ENCODE results near the gene SND1. TPM values are rescaled to one million over a fixed set of nuclear protein-coding genes. Genes with fewer than 3 reads are reported as not detected.

Gene SND1
- total and polyA plus RNA-seq, 2 donors (not counting 1 experiment from before 2014, with no cell fraction given) = 44.4 to 165 TPM

DNA sequence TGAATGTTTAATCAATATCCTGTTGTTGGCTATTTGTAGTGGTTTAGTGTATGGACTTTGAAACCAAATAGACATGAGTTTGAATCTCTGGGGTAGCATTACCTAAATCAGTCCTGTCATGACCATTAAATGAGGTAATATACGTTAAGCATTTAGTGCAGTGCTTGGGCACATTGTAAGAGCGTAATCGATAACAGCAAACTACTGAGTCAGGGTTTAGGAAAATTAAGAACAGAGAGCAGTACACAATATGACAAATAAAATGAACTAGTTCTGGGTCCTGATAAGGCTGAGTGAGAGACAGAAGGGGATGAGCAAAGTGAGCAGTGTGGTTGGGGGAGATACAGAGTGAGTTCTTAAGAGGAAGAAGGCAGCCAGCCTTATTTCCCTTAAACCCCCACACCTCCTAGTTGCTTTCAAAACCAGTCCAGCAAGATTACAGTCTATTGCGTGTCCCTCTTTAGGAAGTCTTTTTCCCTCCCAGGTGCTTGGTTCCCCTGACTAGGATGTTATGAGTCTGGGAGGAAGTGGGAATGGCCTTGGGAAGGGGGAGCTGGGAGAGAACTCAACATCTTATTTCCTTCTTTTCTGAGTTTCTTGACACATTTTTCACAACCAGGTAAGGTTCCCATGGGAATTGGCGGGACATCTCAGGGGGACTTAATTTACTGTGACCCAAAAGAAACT lies 171.0 kb downstream of the SND1 start:
- Histone ChIP-seq H3K27me3 (replicated peaks in 1 of 4; ENCODE audit: control extremely low read depth in 1 of 4, control insufficient read depth in 3 of 4, insufficient read depth in 4 of 4, low read length in 3 of 4) (no peaks in the 10 kb centered on the region), H4K20me1 (ENCODE audit: control insufficient read depth, insufficient read depth, low read length, poor library complexity, severe bottlenecking) (peaks cover 9% of the 10 kb centered on the region), H3K9me3 (ENCODE audit: control extremely low read depth in 1 of 3, control insufficient read depth in 2 of 3, insufficient read depth in 1 of 3, low read length in 2 of 3) (no peaks in the 10 kb centered on the region), H3K27ac (ENCODE audit: low read length in 2 of 2) (peak overlapping the region in 1 of 2 donors; percentile 29), H3K4me1 (ENCODE audit: control insufficient read depth in 2 of 2, insufficient read depth in 2 of 2, low read length in 2 of 2) (peaks cover 22 to 31% of the 10 kb centered on the region in 2 donors), H3K4me2 (replicated peaks; ENCODE audit: low read depth, low read length, poor library complexity, severe bottlenecking) (peak overlapping the region; percentile 52), H3K79me2 (ENCODE audit: control insufficient read depth, insufficient read depth, low read length) (peaks cover 16% of the 10 kb centered on the region), H3K9ac (ENCODE audit: low read length) (peak overlapping the region; percentile 24), H3K4me3 (ENCODE audit: control extremely low read depth in 1 of 5, extremely low read depth in 1 of 5, insufficient read depth in 1 of 5, low read depth in 2 of 5, low read length in 4 of 5) (peak overlapping the region in 1 of 5 experiments; percentile 35), H3K36me3 (replicated peaks in 1 of 2; ENCODE audit: control extremely low read depth in 1 of 2, control insufficient read depth in 1 of 2, extremely low read depth in 1 of 2, insufficient read depth in 2 of 2, low read length in 1 of 2) (no peaks in the 10 kb centered on the region), H2AFZ (ENCODE audit: insufficient read depth, low read depth, low read length, poor library complexity, severe bottlenecking) (no peak overlapping the region)
- Mint-ChIP-seq H3K4me1 (peaks cover 40% of the 10 kb centered on the region), H3K9me3 (ENCODE audit: insufficient read depth) (no peaks in the 10 kb centered on the region), H3K27ac (peak overlapping the region; percentile 2), H3K4me3 (peak overlapping the region; percentile 1), H3K27me3 (no peaks in the 10 kb centered on the region)
- TF ChIP-seq EZH2 (IDR thresholded peaks at IDR 0.05; ENCODE audit: borderline replicate concordance, insufficient read depth, low read depth, low read length, poor library complexity, severe bottlenecking) = no peak
- TF ChIP-seq, protein P1, sequence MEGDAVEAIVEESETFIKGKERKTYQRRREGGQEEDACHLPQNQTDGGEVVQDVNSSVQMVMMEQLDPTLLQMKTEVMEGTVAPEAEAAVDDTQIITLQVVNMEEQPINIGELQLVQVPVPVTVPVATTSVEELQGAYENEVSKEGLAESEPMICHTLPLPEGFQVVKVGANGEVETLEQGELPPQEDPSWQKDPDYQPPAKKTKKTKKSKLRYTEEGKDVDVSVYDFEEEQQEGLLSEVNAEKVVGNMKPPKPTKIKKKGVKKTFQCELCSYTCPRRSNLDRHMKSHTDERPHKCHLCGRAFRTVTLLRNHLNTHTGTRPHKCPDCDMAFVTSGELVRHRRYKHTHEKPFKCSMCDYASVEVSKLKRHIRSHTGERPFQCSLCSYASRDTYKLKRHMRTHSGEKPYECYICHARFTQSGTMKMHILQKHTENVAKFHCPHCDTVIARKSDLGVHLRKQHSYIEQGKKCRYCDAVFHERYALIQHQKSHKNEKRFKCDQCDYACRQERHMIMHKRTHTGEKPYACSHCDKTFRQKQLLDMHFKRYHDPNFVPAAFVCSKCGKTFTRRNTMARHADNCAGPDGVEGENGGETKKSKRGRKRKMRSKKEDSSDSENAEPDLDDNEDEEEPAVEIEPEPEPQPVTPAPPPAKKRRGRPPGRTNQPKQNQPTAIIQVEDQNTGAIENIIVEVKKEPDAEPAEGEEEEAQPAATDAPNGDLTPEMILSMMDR (IDR thresholded peaks at IDR 0.05) = no peak
- ChIA-PET POLR2A (no interaction called here), CTCF (interaction anchor here (0.7 kb wide), 2 partner anchors 49 to 307 kb away, joined by 3 to 4 read pairs; no protein-coding TSS in a partner anchor)
- intact Hi-C loops (cut with micrococcal nuclease) = no loop called here
- peak; percentile 42 for DNase-seq
- ATAC-seq (ENCODE audit: low read depth) = peak; percentile 57
- WGBS (ENCODE audit: insufficient coverage) = 100% methylated on average over 1 of the region's 5 CpGs

DNA sequence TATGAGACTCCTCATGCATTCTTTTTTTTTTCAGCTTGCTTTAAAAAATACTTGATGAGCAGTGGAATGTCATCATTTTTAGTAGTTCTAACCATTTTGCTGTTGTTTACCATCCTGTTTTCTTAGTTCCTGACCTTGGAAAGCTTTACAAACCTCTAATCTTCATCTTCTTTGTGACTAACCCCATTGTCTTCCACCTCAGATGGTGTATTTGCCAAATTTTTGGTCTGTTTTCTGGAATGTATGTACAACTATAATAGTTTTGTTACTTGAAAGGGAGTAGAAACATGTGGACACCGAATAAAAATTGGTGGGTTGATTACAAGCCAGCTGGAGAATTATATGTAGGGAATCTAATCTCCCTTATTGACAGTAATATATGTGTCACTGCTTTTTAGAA lies 172.7 kb downstream of the SND1 start:
- CTCF ChIA-PET = interaction anchor here (0.7 kb wide), 2 partner anchors 21 to 61 kb away, joined by 3 to 4 read pairs; no protein-coding TSS in a partner anchor
- Histone ChIP-seq H3K4me2 (replicated peaks; ENCODE audit: low read depth, low read length, poor library complexity, severe bottlenecking) (no peak overlapping the region), H3K27me3 (replicated peaks in 1 of 4; ENCODE audit: control extremely low read depth in 1 of 4, control insufficient read depth in 3 of 4, insufficient read depth in 4 of 4, low read length in 3 of 4) (no peaks in the 10 kb centered on the region), H3K27ac (ENCODE audit: low read length in 2 of 2) (no peak overlapping the region), H2AFZ (ENCODE audit: insufficient read depth, low read depth, low read length, poor library complexity, severe bottlenecking) (no peak overlapping the region), H3K36me3 (replicated peaks in 1 of 2; ENCODE audit: control extremely low read depth in 1 of 2, control insufficient read depth in 1 of 2, extremely low read depth in 1 of 2, insufficient read depth in 2 of 2, low read length in 1 of 2) (no peaks in the 10 kb centered on the region), H4K20me1 (ENCODE audit: control insufficient read depth, insufficient read depth, low read length, poor library complexity, severe bottlenecking) (peaks cover 5% of the 10 kb centered on the region), H3K4me1 (ENCODE audit: control insufficient read depth in 2 of 2, insufficient read depth in 2 of 2, low read length in 2 of 2) (peaks cover 27 to 37% of the 10 kb centered on the region in 2 donors), H3K9ac (ENCODE audit: low read length) (no peak overlapping the region), H3K4me3 (ENCODE audit: control extremely low read depth in 1 of 5, extremely low read depth in 1 of 5, insufficient read depth in 1 of 5, low read depth in 2 of 5, low read length in 4 of 5) (no peak overlapping the region), H3K79me2 (ENCODE audit: control insufficient read depth, insufficient read depth, low read length) (peaks cover 13% of the 10 kb centered on the region), H3K9me3 (ENCODE audit: control extremely low read depth in 1 of 3, control insufficient read depth in 2 of 3, insufficient read depth in 1 of 3, low read length in 2 of 3) (no peaks in the 10 kb centered on the region)
- Mint-ChIP-seq H3K27me3 (no peaks in the 10 kb centered on the region), H3K4me3 (no peak overlapping the region), H3K9me3 (ENCODE audit: insufficient read depth) (no peaks in the 10 kb centered on the region), H3K4me1 (peaks cover 45% of the 10 kb centered on the region), H3K27ac (no peak overlapping the region)
- no peak for ATAC-seq (ENCODE audit: low read depth)
- no CpG with 5 or more reads among the region's 1 CpG for WGBS (ENCODE audit: insufficient coverage)
- POLR2A ChIA-PET = no interaction called here
- DNase-seq = no peak
- no peak for TF ChIP-seq EZH2 (IDR thresholded peaks at IDR 0.05; ENCODE audit: borderline replicate concordance, insufficient read depth, low read depth, low read length, poor library complexity, severe bottlenecking)
- TF ChIP-seq, protein P1 (IDR thresholded peaks at IDR 0.05) = no peak
- intact Hi-C loops (cut with micrococcal nuclease) = no loop called here

Data from B cell (primary cell).